Measurements from ENCODE around the gene TAS2R7.
"Not testable (repeated sequence)": the region's sequence is repeated elsewhere in the genome, so short reads cannot be mapped to it uniquely, and the experiment has no call there.

The TAS2R7 gene

DNA sequence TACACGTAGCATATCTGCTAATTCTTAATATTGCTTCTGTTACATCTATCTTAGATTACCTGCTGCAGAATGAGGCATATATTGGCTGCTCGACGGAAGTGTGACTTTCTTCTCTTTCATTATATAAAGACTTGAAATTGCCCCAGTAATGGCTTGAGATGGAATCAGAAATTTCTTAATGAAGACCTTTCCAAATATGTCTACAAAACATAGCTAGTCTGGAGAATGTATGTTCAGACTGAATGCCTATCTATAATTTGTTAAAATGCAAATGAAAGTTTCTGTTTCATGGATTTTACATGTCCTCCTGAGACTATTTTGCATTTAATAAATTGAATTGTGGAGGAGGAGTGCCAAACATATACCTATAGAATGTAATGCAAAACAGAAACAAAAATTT lies 23.8 kb upstream of the TAS2R7 start, which contains the start of gene TAS2R10:
Gene TAS2R10 (minus strand): TSS at position 101 of the 400 bp plus-strand sequence. CDS start 89 bp downstream, at position 12.
- no peak for DNase-seq (ENCODE audit: extremely low read depth, low read depth)
- TF ChIP-seq, protein P1, sequence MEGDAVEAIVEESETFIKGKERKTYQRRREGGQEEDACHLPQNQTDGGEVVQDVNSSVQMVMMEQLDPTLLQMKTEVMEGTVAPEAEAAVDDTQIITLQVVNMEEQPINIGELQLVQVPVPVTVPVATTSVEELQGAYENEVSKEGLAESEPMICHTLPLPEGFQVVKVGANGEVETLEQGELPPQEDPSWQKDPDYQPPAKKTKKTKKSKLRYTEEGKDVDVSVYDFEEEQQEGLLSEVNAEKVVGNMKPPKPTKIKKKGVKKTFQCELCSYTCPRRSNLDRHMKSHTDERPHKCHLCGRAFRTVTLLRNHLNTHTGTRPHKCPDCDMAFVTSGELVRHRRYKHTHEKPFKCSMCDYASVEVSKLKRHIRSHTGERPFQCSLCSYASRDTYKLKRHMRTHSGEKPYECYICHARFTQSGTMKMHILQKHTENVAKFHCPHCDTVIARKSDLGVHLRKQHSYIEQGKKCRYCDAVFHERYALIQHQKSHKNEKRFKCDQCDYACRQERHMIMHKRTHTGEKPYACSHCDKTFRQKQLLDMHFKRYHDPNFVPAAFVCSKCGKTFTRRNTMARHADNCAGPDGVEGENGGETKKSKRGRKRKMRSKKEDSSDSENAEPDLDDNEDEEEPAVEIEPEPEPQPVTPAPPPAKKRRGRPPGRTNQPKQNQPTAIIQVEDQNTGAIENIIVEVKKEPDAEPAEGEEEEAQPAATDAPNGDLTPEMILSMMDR (IDR thresholded peaks at IDR 0.05; ENCODE audit: low read depth, low read length): no peak

DNA sequence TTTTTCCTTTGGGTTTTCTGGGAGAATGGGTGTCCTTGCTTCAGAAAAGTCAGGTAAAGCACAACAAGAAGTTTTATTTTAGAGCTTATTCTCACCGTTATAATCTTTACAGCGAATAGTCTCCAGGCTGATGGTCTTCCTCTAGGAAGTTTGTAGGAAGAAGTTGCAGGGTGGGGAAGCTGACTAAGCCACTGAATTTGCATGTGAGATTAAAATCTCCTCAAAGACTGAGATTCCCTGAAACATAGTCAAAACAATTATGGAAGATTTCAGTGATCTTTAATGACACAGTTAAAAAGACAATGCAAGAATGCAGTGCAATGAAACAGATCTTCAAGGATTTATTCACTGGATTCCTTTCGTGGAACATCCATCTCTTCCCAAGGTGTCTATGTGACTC lies 22.5 kb upstream of the TAS2R7 start:
- DNase-seq (ENCODE audit: extremely low read depth, low read depth): no peak
- TF ChIP-seq, protein P1 (IDR thresholded peaks at IDR 0.05; ENCODE audit: low read depth, low read length): no peak

DNA sequence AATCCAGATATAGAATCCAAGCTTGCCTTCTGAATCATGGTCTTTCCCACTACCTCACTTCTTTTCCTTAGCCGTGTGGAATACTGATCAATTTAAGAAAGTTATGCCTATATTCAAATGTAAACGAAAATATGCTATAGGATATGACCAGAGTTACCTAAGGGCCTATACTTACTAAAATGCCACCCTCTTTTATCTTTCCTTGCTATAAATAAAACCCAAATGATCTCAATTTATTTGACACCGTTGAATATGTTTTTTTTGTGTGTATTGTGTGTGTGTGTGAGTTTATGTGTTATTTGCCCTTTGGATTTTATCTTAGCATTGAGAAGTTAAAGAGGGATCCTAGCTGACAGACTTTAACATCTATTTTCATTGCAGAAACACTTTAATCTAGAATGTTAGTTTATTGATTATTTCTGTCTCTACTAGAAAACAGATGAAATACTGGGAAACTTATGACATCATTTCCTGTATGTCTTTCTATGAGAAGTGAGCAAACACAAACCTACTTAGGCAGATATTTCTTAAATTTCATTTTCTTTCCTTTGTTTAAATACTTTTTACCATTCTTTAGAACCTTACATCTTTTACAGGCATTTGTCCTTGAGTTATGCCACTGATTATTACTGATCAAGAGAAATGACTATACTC lies 9.6 kb upstream of the TAS2R7 start:
- TF ChIP-seq, protein P1 (IDR thresholded peaks at IDR 0.05; ENCODE audit: low read depth, low read length): no peak
- DNase-seq (ENCODE audit: extremely low read depth, low read depth): no peak

DNA sequence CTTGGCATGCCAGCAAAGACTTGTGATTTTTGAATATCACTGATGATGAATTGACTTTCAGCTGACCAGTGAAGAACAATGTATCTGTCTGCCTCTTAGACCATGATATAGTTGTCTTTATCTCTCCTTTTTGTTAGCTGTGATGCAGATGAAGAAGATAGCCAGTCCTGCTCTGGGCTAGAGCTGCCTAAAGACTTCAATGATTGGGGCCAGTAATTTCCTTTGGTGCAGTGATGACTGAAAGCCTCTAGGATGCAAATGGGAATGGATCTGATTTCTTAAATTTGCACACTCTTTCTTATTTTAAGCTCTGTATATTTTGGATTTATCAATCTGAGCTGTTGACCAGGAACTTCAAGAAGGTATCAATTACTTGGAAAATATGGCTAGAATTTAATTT lies 7.6 kb upstream of the TAS2R7 start, which contains the start of gene TAS2R9:
Gene TAS2R9 (minus strand): TSS at position 101 of the 400 bp plus-strand sequence. CDS start 93 bp downstream, at position 8.
- TF ChIP-seq, protein P1 (IDR thresholded peaks at IDR 0.05; ENCODE audit: low read depth, low read length): no peak

DNA sequence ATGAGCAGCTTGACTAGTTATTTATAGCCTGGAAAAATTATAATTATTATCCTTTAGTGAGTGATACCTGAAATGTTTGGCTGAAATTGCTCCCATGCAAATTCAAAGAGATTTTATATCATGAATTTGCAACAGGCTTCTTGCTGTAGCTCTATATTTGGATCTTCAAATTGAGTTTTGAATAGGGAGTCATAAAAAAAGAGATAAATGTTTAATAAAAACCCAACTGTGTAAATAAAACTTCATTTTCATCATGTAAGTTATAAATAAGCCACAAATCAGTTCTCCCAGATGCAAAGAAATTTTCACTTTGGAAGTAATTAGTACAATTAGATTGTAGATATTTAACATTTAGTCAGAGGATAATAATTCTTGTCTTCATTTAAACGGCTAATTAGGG lies 4.8 kb upstream of the TAS2R7 start, which contains the start of gene TAS2R8:
Gene TAS2R8 (minus strand): TSS at position 101 of the 400 bp plus-strand sequence. CDS start 306 bp downstream, outside the sequence.
- TF ChIP-seq, protein P1 (IDR thresholded peaks at IDR 0.05; ENCODE audit: low read depth, low read length): no peak
- DNase-seq (ENCODE audit: extremely low read depth, low read depth): no peak

More for the DNA sequence above, 7.6 kb upstream of the TAS2R7 start, which contains the start of gene TAS2R9:
- DNase-seq (ENCODE audit: extremely low read depth, low read depth): no peak

DNA sequence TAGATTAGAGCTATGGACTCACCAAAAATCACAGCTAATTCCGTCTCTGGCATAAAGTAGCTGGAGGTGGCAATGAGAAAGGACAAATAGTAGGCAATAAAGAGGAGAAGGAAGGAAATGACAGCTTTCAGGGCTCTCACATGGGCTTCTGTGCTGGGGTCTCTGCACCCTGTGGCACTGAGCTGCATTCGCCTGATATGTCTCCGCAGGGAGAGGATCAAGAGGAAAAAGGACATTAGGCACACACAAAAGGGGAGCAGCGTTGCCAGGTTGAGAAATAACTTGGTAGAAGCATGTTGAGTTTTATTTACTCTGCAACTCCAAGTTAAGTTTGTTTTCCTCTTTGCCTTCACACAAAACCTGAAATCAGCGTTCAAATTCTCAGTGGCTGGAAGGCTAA lies 686 bp downstream of the TAS2R7 start:
- TF ChIP-seq, protein P1 (IDR thresholded peaks at IDR 0.05; ENCODE audit: low read depth, low read length): no peak
- DNase-seq (ENCODE audit: extremely low read depth, low read depth): no peak

DNA sequence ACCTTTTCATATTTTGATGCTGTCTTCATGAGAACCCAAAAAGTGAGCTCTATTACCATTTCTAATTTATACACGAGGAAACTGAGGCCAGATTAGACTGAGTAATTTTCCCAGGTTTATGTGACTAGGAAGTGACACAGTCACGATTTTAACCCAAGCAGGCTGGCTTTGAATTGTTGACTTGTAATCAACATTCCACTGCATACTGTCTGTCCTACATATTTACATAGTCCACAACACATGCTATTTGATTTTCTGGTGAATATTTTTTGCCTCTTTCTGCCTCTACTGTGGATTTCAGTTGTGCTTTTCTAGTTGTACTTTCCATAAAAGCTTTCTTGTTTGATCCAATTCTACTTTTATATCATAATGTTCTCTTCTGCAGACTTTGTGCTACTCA lies 8.2 kb downstream of the TAS2R7 start:
- DNase-seq (ENCODE audit: extremely low read depth, low read depth): no peak
- TF ChIP-seq, protein P1 (IDR thresholded peaks at IDR 0.05; ENCODE audit: low read depth, low read length): no peak

DNA sequence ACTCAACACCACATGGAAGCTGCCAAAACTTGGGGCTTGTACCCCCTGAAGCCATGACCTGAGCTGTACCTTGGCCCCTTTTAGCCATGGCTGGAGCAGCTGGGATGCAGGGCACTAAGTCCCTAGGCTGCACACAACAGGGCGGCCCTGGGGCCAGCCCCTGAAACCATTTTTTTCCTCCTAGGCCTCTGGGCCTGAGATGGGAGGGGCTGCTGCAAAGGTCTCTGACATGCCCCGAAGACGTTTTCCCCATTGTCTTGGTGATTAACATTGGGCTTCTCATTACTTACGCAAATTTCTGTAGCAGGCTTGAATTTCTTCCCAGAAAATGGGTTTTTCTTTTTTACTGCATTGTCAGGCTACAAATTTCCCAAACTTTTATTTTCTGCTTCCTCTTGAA lies 10.7 kb downstream of the TAS2R7 start:
- not testable (repeated sequence) for DNase-seq (ENCODE audit: extremely low read depth, low read depth)
